GM12878 (cell line): ENCODE measurements around the gene OR2S2. TPM values are rescaled to one million over a fixed set of nuclear protein-coding genes. Genes with fewer than 3 reads are reported as not detected.

ENCODE experiments used
- ATAC-seq: fragments of 200-7000 bp; cut with Tn5 transposase; 3 replicates; pipeline ENCODE4 v1.9.1; 2020; ENCODE audit warnings: mild to moderate bottlenecking, moderate library complexity
- BruUV-seq: library from RNA; stranded (reverse); fragments of 400-500 nt; replicated peaks from 2 replicates; lab custom pipeline; 2021; lab: Mats Ljungman, UMichigan
- CTCF ChIA-PET: fragments of 300-600 bp; sonication (Branson Sonifier 250); formaldehyde crosslinking; extraction: SDS; loops from one replicate; lab custom pipeline; 2021; ENCODE audit warnings: inconsistent platforms; lab: Yijun Ruan, JAX
- POLR2A ChIA-PET: fragments of 350-600 bp; formaldehyde crosslinking; extraction: SDS; loops from one replicate; lab custom pipeline; 2021; ENCODE audit warnings: inconsistent platforms; lab: Charles Lee
- RAD21 ChIA-PET: fragments of 300-600 bp; sonication (Branson Sonifier 250); formaldehyde crosslinking; loops from one replicate; lab custom pipeline; 2023; ENCODE audit warnings: antibody characterized with exemption; ENCODE audit not compliant: unreplicated experiment; lab: Charles Lee
- SMC1A ChIA-PET: fragments of 300-600 bp; sonication (Branson Sonifier 250); formaldehyde crosslinking; loops from one replicate; lab custom pipeline; 2023; ENCODE audit not compliant: unreplicated experiment, uncharacterized antibody; lab: Charles Lee
- DNase-seq: peaks from one replicate; pipeline ENCODE4 v3.0.0-alpha.2; 2011; ENCODE audit warnings: low read depth, low spot score
- FAIRE-seq: peaks from 3 replicates; lab custom pipeline; 2011; peaks lifted over from hg19 to GRCh38; lab: Jason Lieb, UNC
- H2AFZ ChIP-seq: 2 replicates; pipeline ENCODE4 v1.6.0; 2011; ENCODE audit warnings: low read depth, low read length, control low read depth; ENCODE audit not compliant: control insufficient read depth
- H3K27ac ChIP-seq: 2 replicates; pipeline ENCODE4 v1.5.1; 2011; ENCODE audit warnings: control low read depth; ENCODE audit not compliant: control insufficient read depth, insufficient read depth
- H3K27me3 ChIP-seq, 2 experiments: replicated peaks in 1 of 2; 2 replicates each; pipeline versions ENCODE4 v1.6.0 to v1.6.1; 2011; ENCODE audit warnings: low read length in 1 of 2; ENCODE audit not compliant: control insufficient read depth in 2 of 2, insufficient read depth in 2 of 2
- H3K36me3 ChIP-seq, 2 experiments: 2 replicates each; pipeline ENCODE4 v1.5.1; 2011; ENCODE audit warnings: low read length in 1 of 2; ENCODE audit not compliant: control insufficient read depth in 2 of 2, insufficient read depth in 2 of 2
- H3K4me1 ChIP-seq: 2 replicates; pipeline ENCODE4 v1.6.1; 2011; ENCODE audit warnings: mild to moderate bottlenecking, low read length, moderate library complexity, mixed read lengths; ENCODE audit not compliant: control insufficient read depth, insufficient read depth
- H3K4me2 ChIP-seq: 2 replicates; pipeline ENCODE4 v1.6.0; 2011; ENCODE audit warnings: control low read depth; ENCODE audit not compliant: control insufficient read depth, insufficient read depth
- H3K4me3 ChIP-seq: fragments of 200-600 bp; sonication (generic); 2 replicates; pipeline ENCODE4 v1.5.1; 2016
- H3K79me2 ChIP-seq: 2 replicates; pipeline ENCODE4 v1.6.0; 2011; ENCODE audit warnings: low read length; ENCODE audit not compliant: control insufficient read depth, insufficient read depth
- H3K9ac ChIP-seq: 2 replicates; pipeline ENCODE4 v1.8.0; 2011; ENCODE audit warnings: low read length, control low read depth, mixed read lengths; ENCODE audit not compliant: control insufficient read depth, insufficient read depth
- H3K9me3 ChIP-seq: replicated peaks from 3 replicates; pipeline ENCODE4 v1.5.1; 2011; ENCODE audit warnings: mild to moderate bottlenecking, low read length; ENCODE audit not compliant: control insufficient read depth, insufficient read depth
- H4K20me1 ChIP-seq: 2 replicates; pipeline ENCODE4 v1.6.0; 2011; ENCODE audit not compliant: control insufficient read depth, insufficient read depth
- ASH2L ChIP-seq: fragments of 300-600, 200-600 bp; sonication (generic); IDR thresholded peaks from 2 replicates; pipeline ENCODE4 v1.6.1; 2017; ENCODE audit warnings: low read depth, mild to moderate bottlenecking, borderline replicate concordance
- ATF7 ChIP-seq: fragments of 450-650 bp; IDR thresholded peaks from 2 replicates; pipeline ENCODE4 v1.6.1; 2016; ENCODE audit warnings: low read depth, mild to moderate bottlenecking
- E2F8 ChIP-seq: fragments of 450-650 bp; IDR thresholded peaks from 2 replicates; pipeline ENCODE4 v1.6.1; 2018; ENCODE audit warnings: mild to moderate bottlenecking, low read depth, moderate library complexity; ENCODE audit not compliant: partially characterized antibody
- EED ChIP-seq: sonication (generic); IDR thresholded peaks from 2 replicates; pipeline ENCODE4 v1.6.1; 2016; ENCODE audit warnings: antibody characterized with exemption, low read depth
- MTA3 ChIP-seq: IDR thresholded peaks from 2 replicates; pipeline ENCODE4 v1.6.1; 2012; ENCODE audit warnings: low read length, inconsistent platforms, borderline replicate concordance
- PML ChIP-seq: IDR thresholded peaks from 2 replicates; pipeline ENCODE4 v1.6.1; 2012; ENCODE audit warnings: low read length, inconsistent platforms
- POLR2AphosphoS5 ChIP-seq: IDR thresholded peaks from 2 replicates; pipeline ENCODE4 v1.6.1; 2011; ENCODE audit warnings: mild to moderate bottlenecking, low read length, inconsistent platforms
- RUNX3 ChIP-seq: IDR thresholded peaks from 2 replicates; pipeline ENCODE4 v1.6.1; 2012; ENCODE audit warnings: low read length, inconsistent platforms
- SIX5 ChIP-seq: IDR thresholded peaks from 2 replicates; pipeline ENCODE4 v1.6.1; 2011; ENCODE audit warnings: mild to moderate bottlenecking, low read depth, low read length, moderate library complexity; ENCODE audit not compliant: severe bottlenecking
- SPI1 ChIP-seq: IDR thresholded peaks from 2 replicates; pipeline ENCODE4 v1.6.1; 2011; ENCODE audit warnings: low read depth, mild to moderate bottlenecking, low read length, moderate library complexity, borderline replicate concordance; ENCODE audit not compliant: insufficient read depth
- ZNF217 ChIP-seq: fragments of 450-650 bp; IDR thresholded peaks from 2 replicates; pipeline ENCODE4 v1.6.1; 2017; ENCODE audit warnings: antibody characterized with exemption, mild to moderate bottlenecking
- WGBS: methylation state at CpG from one replicate; pipeline ENCODE4 v1.1.6; 2016; ENCODE audit warnings: low lambda C conversion rate; ENCODE audit not compliant: insufficient replicate concordance, insufficient coverage; ENCODE audit errors: missing lambda C conversion rate; 5-methylcytosine and 5-hydroxymethylcytosine counted together
- in situ Hi-C: fragments of 300-500 bp; cut with MboI; formaldehyde crosslinking; loops from 9 replicates; pipeline ENCODE4 v1.14.3; 2018; ENCODE audit warnings: mixed read lengths
- intact Hi-C: fragments of 100-400 bp; cut with micrococcal nuclease; formaldehyde crosslinking; loops from one replicate; pipeline ENCODE4 v1.14.2; 2022; ENCODE audit not compliant: unreplicated experiment
- polyA plus RNA-seq, 11 experiments: library from polyadenylated mRNA; depleted of rRNA in 4 of 11; unstranded in 6 of 11; stranded (reverse) in 5 of 11; fragments of >200 nt; fragmentation: Nextera tagmentation in 4 of 11; fragmentation: Illumina TruSeq in 1 of 11; extraction: Ambion mirVana in 4 of 11; extraction: Trizol in 1 of 11; gene quantifications; 1 replicate in 1 of 11; 2 replicates in 10 of 11; pipeline versions ENCODE4 v1.2.1 to v1.2.3, GENCODE V29; 2011 to 2016; ENCODE audit warnings: inconsistent platforms in 2 of 11, missing spikeins in 2 of 11, low read depth in 1 of 11
- total RNA-seq, 4 experiments: library from RNA; depleted of rRNA in 3 of 4; stranded (reverse); fragments of >200 nt in 3 of 4; fragmentation: Illumina TruSeq in 1 of 4; extraction: Trizol in 1 of 4; gene quantifications; 2 replicates each; pipeline versions ENCODE4 v1.2.1 to v1.2.3, GENCODE V29; 2013 to 2021

Gene OR2S2
- total and polyA plus RNA-seq, 10 of the 15 experiments (the other 5 are each of a cell fraction or from before 2014, with no cell fraction given): not detected

- Histone ChIP-seq H3K9ac (no peak overlapping the region), H3K4me1 (peaks cover 3% of the 10 kb centered on the region), H3K79me2 (no peaks in the 10 kb centered on the region), H3K27ac (no peak overlapping the region), H3K36me3 (no peaks in the 10 kb centered on the region)
- in situ Hi-C loops: no loop called here
- DNase-seq: no peak
- intact Hi-C loops: no loop called here
- SMC1A ChIA-PET: no interaction called here
- TF ChIP-seq MTA3 (no peak), SIX5 (no peak), RUNX3 (no peak), ASH2L (no peak), POLR2AphosphoS5 (no peak), PML (no peak)
- TF ChIP-seq, all 136 proteins: peak for 0
- POLR2A ChIA-PET: no interaction called here
- no peak for ATAC-seq
- CTCF ChIA-PET: interaction anchor here (0.9 kb wide), 1 partner anchor 35 kb away, joined by 3 read pairs; no protein-coding TSS in a partner anchor
- RAD21 ChIA-PET: no interaction called here
- Histone ChIP-seq H3K4me2 (no peak overlapping the region), H3K4me3 (no peak overlapping the region), H2AFZ (no peak overlapping the region), H3K9me3 (no peaks in the 10 kb centered on the region), H4K20me1 (no peaks in the 10 kb centered on the region), H3K27me3 (no peaks in the 10 kb centered on the region)
- no peak for FAIRE-seq
- 56% methylated on average over 10 of the region's 10 CpGs for WGBS
- no TSS peak for BruUV-seq
Observed at GRCh38 chr9:35938474-35939356, 19.2 kb downstream of the OR2S2 start.

- Histone ChIP-seq H3K4me1 (peaks cover 3% of the 10 kb centered on the region), H2AFZ (no peak overlapping the region), H3K4me2 (no peak overlapping the region), H3K9ac (no peak overlapping the region), H3K79me2 (no peaks in the 10 kb centered on the region), H3K27me3 (no peaks in the 10 kb centered on the region), H3K36me3 (no peaks in the 10 kb centered on the region), H3K27ac (no peak overlapping the region), H4K20me1 (no peaks in the 10 kb centered on the region), H3K4me3 (no peak overlapping the region), H3K9me3 (no peaks in the 10 kb centered on the region)
- FAIRE-seq (no peak), ATAC-seq (peak; percentile 47), DNase-seq (no peak)
- intact Hi-C loops: no loop called here
- SMC1A ChIA-PET: no interaction called here
- POLR2A ChIA-PET: no interaction called here
- BruUV-seq: no TSS peak
- in situ Hi-C loops: no loop called here
- RAD21 ChIA-PET: no interaction called here
- WGBS: 50% methylated on average over 2 of the region's 2 CpGs
- CTCF ChIA-PET: no interaction called here
- TF ChIP-seq ATF7 (no peak), RUNX3 (peak; percentile 75), ZNF217 (no peak), SPI1 (peak; percentile 92), E2F8 (no peak), EED (no peak)
Observed at GRCh38 chr9:35937227-35937626, 20.7 kb downstream of the OR2S2 start.
